AG04450 (cell line): ENCODE data around the gene RAMP1. TPM values are rescaled to one million over a fixed set of nuclear protein-coding genes. Genes with fewer than 3 reads are reported as not detected.

Source experiments
- CTCF ChIA-PET: fragments of 300-600, 350-600 bp; formaldehyde crosslinking; extraction: SDS; loops from one replicate; lab custom pipeline; 2022; ENCODE audit warnings: antibody characterized with exemption, inconsistent platforms; lab: Charles Lee
- POLR2A ChIA-PET: fragments of 350-600 bp; formaldehyde crosslinking; extraction: SDS; loops from one replicate; lab custom pipeline; 2021; ENCODE audit warnings: antibody characterized with exemption, inconsistent platforms; lab: Yijun Ruan, JAX
- DNase-seq: peaks from one replicate; pipeline ENCODE4 v3.0.0-alpha.2; 2011; ENCODE audit warnings: low read depth, low spot score
- H3K27ac ChIP-seq: one replicate; pipeline ENCODE4 v1.5.1; 2012; ENCODE audit warnings: low read depth, low read length, control low read depth
- H3K27me3 ChIP-seq: one replicate; pipeline ENCODE4 v1.6.0; 2012; ENCODE audit warnings: low read length; ENCODE audit not compliant: control insufficient read depth, insufficient read depth
- H3K4me3 ChIP-seq: 2 replicates; pipeline ENCODE4 v1.5.1; 2011; ENCODE audit warnings: mild to moderate bottlenecking, low read depth, low read length, control low read depth
- H3K9me3 ChIP-seq: 2 replicates; pipeline ENCODE4 v1.5.1; 2012; ENCODE audit warnings: low read length; ENCODE audit not compliant: control insufficient read depth, insufficient read depth
- CTCF ChIP-seq: IDR thresholded peaks from 2 replicates; pipeline ENCODE4 v1.5.1; 2011; ENCODE audit warnings: low read depth, low read length, control low read depth, inconsistent platforms
- polyA plus RNA-seq: library from polyadenylated mRNA; depleted of rRNA; stranded (reverse); fragments of >200 nt; gene quantifications from 2 replicates; pipeline ENCODE4 v1.2.3, GENCODE V29; 2011

The RAMP1 gene
- polyA plus RNA-seq, 1 experiment: 26.5 TPM

DNA sequence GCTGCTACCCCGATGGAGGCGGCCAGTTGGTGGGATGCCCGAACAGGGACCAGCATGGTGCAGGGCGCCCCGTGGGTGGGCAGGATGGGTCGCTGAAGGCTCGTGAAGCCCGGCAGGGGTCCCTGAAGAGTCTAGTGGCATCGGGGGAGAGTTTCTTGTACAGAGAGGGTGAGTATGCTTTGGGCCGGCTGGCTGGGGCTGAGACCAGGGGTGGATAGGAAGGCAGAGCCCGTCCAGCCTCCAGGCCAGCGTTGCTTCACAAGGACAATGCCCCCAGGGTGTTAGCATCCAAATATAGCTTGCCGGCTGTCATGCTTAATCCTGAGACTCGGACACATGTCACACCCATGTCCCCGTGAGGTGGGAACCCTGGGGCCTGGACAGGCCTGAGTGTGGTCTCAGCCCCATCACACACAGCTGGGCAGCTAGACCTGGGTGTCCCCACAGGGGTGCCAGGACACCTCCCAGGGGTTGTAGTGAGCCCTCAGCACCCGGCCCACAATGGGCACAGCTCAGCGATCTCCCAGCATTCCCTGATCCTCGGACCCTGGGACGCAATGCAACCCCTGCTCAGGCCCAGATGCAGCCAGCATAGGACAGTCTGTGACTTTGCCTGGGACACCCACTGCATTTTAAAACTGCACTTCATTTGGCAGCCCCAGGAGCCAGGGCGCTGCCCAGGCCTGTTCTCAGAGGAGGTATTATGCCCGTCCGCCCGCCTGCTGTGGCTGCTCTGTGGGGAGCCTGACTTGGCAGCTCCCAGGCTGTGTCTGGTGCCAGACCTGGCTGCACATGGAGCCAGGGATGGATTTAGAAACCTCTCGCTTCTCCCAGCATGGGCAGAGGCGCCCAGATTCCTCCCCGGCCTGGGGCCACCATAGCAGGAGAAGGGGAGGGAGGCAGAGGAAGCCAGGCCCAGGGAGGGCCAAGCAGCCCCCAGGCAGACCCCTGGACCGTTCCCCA, 36.4 kb downstream of the RAMP1 start:
- H3K27ac ChIP-seq: peak overlapping the region; percentile 31
- CTCF ChIA-PET: no interaction called here

GRCh38 chr2:237896507-237896892, 37.1 kb downstream of the RAMP1 start:
- no peak for DNase-seq
- POLR2A ChIA-PET: interaction anchor here (0.6 kb wide), 1 partner anchor 214 kb away, joined by 8 read pairs; no protein-coding TSS in a partner anchor
- no peaks in the 10 kb centered on the region for H3K27me3 ChIP-seq
- H3K9me3 ChIP-seq: no peaks in the 10 kb centered on the region; the same call in 1 of the 2 replicates
- CTCF ChIA-PET: no interaction called here
- H3K4me3 ChIP-seq: no peak overlapping the region
- peak overlapping the region; percentile 31 for H3K27ac ChIP-seq
- no peak for TF ChIP-seq CTCF

More for the DNA sequence above, 36.4 kb downstream of the RAMP1 start:
- Histone ChIP-seq H3K27me3 (no peaks in the 10 kb centered on the region), H3K9me3 (no peaks in the 10 kb centered on the region; the same call in 1 of the 2 replicates), H3K4me3 (no peak overlapping the region)
- TF ChIP-seq CTCF: no peak
- POLR2A ChIA-PET: interaction anchor here (0.6 kb wide), 1 partner anchor 215 kb away, joined by 8 read pairs; no protein-coding TSS in a partner anchor
- DNase-seq: no peak

DNA sequence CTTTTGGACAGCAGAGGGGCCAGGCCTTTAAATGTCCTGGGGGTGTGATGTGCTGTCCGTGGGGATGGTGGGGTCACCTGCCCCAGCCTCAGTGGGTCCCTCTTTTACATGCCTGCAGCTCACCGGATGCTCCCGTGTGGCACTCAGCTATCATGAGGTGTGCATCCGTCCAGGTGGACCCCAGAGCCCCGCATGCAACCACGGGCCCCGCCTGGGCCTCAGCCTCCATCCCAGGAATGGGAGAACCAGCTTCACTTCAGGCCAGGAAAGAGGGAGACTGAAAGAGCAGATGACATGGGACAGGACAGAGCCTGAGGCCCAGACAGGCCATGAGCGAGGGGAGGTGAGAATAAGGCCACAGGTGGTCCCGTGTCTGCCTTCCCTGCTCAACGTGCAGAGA, 37.5 kb downstream of the RAMP1 start:
- H3K27ac ChIP-seq: no peak overlapping the region
- ChIA-PET POLR2A (no interaction called here), CTCF (no interaction called here)
- H3K27me3 ChIP-seq: no peaks in the 10 kb centered on the region
- DNase-seq: no peak
- no peak overlapping the region for H3K4me3 ChIP-seq
- no peaks in the 10 kb centered on the region; the same call in 1 of the 2 replicates for H3K9me3 ChIP-seq
- no peak for TF ChIP-seq CTCF

GRCh38 chr2:237898057-237898414, 38.6 kb downstream of the RAMP1 start:
- CTCF ChIA-PET: no interaction called here
- Histone ChIP-seq H3K27me3 (no peaks in the 10 kb centered on the region), H3K9me3 (no peaks in the 10 kb centered on the region; the same call in 1 of the 2 replicates), H3K27ac (no peak overlapping the region), H3K4me3 (no peak overlapping the region)
- TF ChIP-seq CTCF: no peak
- no peak for DNase-seq
- POLR2A ChIA-PET: no interaction called here
